ENCODE measurements around the gene LINGO1.

The LINGO1 gene

DNA sequence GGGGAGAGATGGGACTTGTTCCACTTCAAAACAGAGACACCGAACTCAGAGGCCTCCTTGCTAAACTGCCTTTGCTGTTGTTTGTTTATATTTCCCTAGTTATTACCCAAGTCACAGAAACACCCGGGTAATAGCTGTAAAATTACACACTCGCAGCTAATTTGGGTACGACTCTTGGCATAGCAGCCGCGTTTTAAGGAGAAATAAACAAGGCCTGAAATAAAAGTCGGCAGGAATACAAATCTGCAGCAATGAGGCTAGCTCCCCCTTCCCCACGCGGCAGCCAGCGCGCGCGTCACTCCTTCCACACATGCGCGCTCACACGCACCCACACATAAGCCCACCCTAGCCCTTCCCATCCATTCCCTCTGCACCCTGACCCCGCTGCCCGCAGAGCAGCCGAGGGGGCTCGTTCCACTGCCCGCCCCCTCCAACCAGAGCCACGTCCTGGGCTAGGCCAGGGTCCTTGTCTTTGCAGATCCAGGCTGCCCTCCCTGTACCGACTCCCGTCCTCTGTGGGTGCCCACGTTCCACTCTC, 67.3 kb downstream of the LINGO1 start:
- no peak for TF ChIP-seq CTCF (IDR thresholded peaks at IDR 0.05; ENCODE audit: extremely low read depth, insufficient read depth, missing control alignments)
- in situ Hi-C loops (cut with MboI; ENCODE audit: low pct_unique_long_range_greater_than_20kb, low sequenced_read_pairs, unreplicated experiment): no loop called here
- DNase-seq (ENCODE audit: low spot score): no peak

DNA sequence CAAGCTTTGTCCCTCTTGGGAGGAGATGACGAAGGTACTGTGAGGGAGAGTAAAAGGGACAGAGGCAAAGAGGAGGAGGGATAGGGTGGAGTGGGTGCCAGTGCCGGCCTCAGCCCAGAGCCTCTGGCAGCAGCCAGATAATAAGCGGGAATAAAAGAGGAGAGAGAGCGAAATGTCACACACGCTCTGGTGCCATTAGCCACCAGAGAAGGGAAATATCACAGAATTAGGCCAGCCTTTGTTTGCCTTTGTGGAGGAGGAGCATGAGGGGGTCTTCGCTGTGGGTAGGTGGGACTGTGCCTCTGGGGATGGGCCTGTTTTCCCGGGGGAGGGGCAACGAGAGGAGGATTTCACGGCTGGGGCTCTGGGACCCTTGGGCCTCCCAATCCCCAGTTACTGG, 67.8 kb downstream of the LINGO1 start:
- in situ Hi-C loops (cut with MboI; ENCODE audit: low pct_unique_long_range_greater_than_20kb, low sequenced_read_pairs, unreplicated experiment): no loop called here
- DNase-seq (ENCODE audit: low spot score): no peak
- TF ChIP-seq CTCF (IDR thresholded peaks at IDR 0.05; ENCODE audit: extremely low read depth, insufficient read depth, missing control alignments): no peak

GRCh38 chr15:77564341-77564740, 68.4 kb downstream of the LINGO1 start:
- in situ Hi-C loops (cut with MboI; ENCODE audit: low pct_unique_long_range_greater_than_20kb, low sequenced_read_pairs, unreplicated experiment): no loop called here
- no peak for TF ChIP-seq CTCF (IDR thresholded peaks at IDR 0.05; ENCODE audit: extremely low read depth, insufficient read depth, missing control alignments)

DNA sequence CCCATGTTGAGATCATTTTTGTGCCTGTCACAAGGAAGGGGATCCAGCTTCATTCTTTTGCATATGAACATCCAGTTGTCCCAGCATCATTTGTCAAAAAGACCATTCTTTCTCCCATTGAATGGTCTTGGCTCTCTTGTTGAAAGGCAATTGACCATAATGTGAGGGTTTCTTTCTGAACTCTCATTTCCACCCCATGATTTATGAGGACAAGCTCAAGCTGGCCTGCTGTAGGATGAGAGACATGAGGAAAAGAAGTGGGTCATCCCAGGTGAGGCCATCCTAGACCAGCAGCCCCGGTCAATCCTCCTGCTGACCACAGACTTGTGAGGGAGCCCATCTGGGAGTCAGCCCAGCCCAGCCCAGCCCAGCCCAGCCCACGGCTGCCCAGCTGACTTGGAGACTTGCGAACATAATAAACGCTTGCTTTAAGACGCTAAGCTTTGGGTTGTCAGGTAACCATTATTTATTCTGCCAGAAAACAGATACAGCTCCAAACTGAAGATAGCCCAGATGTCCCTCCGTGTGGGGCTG, 69.0 kb downstream of the LINGO1 start:
- in situ Hi-C loops (cut with MboI; ENCODE audit: low pct_unique_long_range_greater_than_20kb, low sequenced_read_pairs, unreplicated experiment): no loop called here
- DNase-seq (ENCODE audit: low spot score): no peak
- no peak for TF ChIP-seq CTCF (IDR thresholded peaks at IDR 0.05; ENCODE audit: extremely low read depth, insufficient read depth, missing control alignments)

More at GRCh38 chr15:77564341-77564740, 68.4 kb downstream of the LINGO1 start:
- DNase-seq (ENCODE audit: low spot score): no peak
